ENCODE measurements around the gene SEC14L3.

The SEC14L3 gene

DNA sequence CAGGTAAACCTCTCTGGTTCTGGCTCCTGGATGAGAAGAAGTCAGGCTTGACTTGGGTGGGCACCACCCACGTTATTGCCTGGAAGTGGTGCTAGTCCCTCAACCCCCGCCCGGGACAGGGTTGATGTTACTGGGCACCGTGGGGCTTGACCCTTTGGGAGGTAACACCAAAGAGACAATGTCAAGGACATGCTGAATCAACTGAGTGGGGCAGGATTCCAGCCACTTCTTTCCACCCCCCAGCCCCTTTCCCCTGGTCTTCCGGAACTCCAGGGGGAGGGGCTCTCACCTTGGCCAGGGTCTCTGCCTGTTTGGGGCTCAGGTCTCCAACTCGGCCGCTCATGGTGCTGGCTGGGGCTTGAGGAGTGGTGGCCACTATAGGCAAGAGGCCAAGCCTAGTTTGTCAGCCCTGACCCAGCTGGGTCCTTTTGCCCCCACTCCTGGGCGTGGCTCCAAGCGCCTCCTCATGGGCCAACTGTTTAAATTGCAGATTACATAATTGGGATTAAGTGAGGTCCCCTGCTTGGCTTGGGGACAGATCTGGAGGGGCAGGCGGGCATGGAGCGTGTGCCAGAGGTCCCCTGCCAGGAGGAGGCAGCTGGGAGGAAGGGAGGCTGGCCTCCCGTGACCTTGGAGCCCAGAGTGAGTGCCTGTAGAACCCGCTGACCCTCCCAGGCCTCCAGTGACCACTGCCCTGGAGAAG lies at the start of gene SEC14L3:
TSS of gene SEC14L3 (minus strand) at position 402 of the 703 bp plus-strand sequence. CDS start at position 343, 59 bp downstream.
- DNase-seq (ENCODE audit: extremely low read depth in 1 of 2, low read depth in 1 of 2) = no peak

DNA sequence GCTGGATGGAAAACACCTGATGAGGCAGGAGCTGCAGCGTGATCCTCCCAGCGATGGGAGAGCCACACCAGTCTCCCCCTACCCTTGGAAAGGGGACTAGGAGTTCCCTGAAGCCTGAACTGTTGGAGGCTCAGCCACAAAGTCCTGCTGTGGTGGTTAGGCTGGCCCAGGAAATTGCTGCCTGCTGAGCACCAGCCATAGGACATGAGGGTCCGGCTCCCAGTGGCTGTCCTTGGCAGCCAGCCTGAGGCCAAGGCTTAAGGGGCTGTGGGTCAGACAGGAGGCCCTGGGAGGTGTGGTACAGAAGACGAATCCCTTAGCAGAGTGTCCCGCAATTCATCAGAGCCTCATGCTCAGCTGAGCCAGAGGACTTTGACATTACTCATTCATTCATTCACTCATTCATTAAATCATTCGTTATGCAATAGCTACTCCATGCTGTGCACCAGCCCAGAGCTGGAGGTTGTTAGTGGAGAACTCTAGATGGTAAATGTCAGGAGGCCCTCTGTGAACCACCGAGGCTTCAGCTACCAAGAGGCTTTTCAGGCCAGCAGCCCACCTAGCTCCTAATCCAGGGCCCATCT lies 48.1 kb upstream of the SEC14L3 start:
- no peak for DNase-seq (ENCODE audit: extremely low read depth in 1 of 2, low read depth in 1 of 2)

DNA sequence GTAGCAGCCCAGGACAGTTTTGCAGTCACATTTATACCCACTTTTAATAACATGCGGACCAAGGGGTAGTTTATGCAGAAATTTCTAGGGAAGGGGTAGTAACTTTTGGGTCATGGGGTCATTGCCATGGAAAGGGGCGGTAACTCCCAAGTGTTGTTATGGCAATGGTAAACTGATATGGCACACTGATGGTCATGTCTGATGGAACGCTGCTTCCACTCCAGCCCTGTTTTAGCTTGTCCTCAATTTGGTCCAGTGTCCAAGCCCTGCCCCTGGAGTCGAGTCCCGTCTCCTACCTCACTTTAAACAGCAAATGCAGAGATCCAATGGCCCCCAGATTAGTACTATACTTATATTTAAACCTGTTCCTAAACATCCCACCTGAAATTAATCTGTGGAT lies 44.9 kb upstream of the SEC14L3 start:
- no peak for DNase-seq (ENCODE audit: extremely low read depth in 1 of 2, low read depth in 1 of 2)

DNA sequence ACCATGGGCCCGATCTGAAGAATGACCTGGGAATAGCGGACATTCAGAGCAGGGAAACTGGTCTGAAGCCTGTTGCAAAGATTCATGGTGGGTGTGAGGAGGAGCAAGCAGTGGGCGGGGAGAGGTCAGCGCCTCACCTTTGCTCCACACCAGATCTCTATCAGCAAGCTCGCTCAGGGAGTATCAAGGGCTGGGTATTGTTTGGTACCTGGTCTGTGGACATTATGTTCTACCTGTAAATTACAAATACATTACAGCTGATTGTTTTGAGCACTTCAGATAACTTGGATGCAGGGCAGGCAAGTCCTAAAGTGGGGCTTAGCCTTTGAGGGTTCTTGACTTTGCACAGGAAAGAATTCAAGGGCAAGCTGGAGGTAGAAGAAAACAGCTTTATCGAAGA lies 44.5 kb upstream of the SEC14L3 start:
- DNase-seq (ENCODE audit: extremely low read depth in 1 of 2, low read depth in 1 of 2) = no peak

DNA sequence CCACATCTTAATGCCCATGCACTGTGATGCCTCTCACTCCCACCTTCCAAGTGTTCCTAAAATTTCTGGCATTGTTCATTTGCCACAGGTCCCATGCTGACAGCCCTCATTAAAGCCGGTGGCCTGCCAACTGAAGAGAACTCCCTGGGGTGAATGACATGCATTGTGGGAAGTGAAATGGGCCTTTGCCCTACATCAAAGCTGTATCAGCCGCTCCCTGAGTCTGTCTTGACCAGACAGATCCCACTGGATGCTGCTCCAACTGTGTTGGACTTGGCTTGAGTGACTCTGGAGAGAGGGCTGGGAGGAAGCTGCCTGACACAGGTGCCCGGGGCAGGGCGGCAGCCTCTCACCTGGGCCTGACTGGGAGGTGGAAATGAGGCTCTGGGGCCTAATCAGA lies 42.4 kb upstream of the SEC14L3 start:
- DNase-seq (ENCODE audit: extremely low read depth in 1 of 2, low read depth in 1 of 2) = no peak

DNA sequence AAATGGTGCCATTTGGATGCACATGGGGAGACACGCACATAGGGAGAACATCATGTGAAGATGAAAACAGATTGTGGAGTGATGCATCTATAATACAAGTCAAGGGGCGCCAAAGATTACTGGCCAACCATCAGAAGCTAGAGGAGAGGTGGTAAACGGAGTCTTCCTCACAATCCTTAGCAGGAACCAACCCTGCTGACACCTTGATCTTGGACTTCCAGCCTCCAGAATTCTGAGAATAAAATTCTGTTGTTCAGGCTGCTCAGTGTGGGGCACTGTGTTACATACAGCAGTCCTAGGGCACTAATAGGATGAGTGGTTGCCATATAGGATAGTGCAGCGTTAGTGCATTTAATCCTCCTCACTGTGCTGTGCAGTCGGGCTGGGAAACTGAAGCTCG lies 41.6 kb upstream of the SEC14L3 start:
- no peak for DNase-seq (ENCODE audit: extremely low read depth in 1 of 2, low read depth in 1 of 2)

DNA sequence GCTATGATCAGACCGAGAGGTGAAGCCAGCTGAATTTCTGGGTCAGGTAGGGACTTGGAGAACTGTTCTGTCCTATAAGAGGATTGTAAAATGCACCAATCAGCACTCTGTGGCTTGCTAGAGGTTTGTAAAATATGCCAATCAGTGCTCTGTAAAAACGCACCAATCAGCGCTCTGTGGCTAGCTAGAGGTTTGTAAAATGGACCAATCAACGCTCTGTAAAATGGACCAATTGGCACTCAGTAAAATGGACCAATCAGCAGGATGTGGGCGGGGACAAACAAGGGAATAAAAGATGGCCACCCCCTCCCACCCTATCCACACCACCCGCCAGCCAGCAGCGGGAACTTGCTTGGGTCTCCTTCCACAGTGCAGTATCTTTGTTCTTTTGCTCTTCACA lies 40.1 kb upstream of the SEC14L3 start:
- DNase-seq (ENCODE audit: extremely low read depth in 1 of 2, low read depth in 1 of 2) = no peak

DNA sequence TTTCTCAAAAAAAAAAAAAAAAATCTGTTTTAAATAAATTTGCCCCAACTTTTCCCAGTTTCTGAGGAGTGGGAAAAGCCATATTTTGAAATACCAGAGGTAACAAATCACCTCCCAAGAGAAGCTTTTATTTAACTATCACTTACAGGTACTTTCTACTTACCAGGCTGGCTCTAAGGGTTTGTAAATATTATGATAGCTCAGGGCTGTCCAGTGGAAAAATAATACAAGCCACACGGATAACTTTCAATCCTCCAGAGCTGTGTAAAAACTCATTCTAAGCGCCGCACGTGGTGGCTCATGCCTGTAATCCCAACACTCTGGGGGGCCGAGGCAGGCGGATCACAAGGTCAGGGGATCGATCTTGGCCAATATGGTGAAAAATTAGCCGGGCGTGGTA lies 39.3 kb upstream of the SEC14L3 start:
- no peak for DNase-seq (ENCODE audit: extremely low read depth in 1 of 2, low read depth in 1 of 2)

DNA sequence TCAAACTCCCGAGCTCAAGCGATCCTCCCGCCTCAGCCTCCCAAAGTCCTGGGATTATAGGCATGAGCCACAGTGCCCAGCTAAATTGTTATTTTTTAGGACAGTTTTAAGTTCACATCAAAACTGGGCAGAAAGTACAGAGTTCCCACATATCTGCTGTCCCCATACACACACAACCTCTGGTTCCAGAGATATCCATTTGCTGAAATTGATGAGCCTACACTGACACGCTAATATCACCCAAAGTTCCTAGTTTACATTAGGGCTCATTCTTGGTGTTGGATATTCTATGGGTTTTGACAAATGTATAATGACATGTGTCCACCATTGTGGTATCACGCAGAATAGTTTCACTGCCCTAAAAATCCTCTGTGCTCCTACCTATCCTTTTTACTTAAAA lies 36.4 kb upstream of the SEC14L3 start:
- DNase-seq (ENCODE audit: extremely low read depth in 1 of 2, low read depth in 1 of 2) = no peak

DNA sequence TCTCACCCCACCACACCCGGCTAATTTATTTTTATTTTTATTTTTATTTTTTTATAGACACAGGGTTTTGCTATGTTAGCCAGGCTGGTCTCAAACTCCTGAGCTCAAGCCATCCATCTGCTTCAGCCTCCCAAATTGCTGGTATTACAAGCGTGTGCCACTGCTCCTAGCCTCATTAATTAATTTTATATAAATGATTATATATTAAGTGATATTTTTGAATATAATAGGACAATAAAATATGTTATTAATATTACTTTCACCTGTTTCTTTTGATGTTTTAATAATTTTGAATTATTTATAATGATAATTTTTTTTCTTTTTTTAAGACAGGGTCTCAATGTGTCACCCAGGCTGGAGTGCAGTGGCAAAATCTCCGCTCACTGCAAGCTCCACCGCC lies 35.9 kb upstream of the SEC14L3 start:
- no peak for DNase-seq (ENCODE audit: extremely low read depth in 1 of 2, low read depth in 1 of 2)

DNA sequence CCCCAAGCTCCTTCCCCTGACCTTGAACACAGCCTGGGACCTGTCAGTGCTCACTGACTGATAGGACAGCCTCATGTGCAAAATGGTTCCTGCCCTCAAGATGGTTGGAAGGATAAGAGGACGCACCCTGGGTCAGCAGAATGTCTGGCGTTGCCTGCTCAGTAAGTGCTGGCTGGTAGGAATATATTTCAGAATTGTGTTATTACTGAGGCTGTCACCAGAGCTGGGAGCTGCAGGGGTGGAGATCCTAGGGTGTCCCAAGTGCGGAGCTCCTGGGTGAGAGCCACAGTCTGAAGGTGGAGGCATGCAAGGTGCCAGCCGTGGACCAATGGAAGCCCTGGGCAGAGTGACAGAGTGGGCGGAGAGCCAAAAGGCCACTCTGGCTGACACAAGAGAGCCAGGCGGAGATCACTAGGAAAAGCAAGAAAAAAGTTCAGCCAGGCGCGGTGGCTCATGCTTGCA lies 34.7 kb upstream of the SEC14L3 start:
- no peak for DNase-seq (ENCODE audit: extremely low read depth in 1 of 2, low read depth in 1 of 2)

DNA sequence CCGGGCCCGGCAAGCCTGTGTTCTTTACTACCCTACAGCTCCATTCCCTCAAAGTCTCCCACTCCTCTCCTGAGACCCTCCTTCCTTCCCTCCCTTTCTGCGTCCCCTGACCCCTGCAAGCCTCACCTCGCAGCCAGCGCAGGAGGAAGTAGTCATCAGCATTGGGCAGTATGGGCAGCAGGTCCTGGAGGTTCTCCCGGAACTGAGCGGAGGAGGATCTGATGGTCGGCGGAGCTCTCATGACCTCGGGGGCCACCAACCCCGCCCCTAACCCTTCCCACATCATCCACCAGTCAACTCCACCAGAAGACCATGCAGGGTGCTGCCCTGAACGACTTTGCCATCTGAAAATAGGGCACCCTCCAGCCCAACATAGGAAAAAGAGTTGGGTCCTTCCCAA lies 31.7 kb upstream of the SEC14L3 start:
- DNase-seq (ENCODE audit: extremely low read depth in 1 of 2, low read depth in 1 of 2) = no peak

DNA sequence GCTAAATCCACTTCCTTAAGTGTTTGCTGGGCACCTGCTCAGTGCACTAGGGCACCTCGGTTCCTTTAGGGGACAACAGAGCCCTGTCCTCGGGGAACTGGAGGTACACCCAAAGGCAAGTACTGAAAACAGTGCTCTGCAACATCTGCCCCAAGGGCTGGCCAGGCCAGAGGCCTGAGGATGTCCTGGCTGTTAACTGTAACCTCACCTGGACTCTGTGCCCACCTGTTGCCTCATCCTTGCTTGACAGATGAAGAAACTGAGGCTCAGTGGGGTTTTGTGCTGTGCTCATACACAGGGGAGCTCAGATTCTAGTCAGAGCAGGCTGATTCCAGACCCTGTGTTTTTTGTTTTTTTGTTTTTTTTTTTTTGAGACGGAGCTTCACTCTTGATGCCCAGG lies 31.1 kb upstream of the SEC14L3 start:
- no peak for DNase-seq (ENCODE audit: extremely low read depth in 1 of 2, low read depth in 1 of 2)

DNA sequence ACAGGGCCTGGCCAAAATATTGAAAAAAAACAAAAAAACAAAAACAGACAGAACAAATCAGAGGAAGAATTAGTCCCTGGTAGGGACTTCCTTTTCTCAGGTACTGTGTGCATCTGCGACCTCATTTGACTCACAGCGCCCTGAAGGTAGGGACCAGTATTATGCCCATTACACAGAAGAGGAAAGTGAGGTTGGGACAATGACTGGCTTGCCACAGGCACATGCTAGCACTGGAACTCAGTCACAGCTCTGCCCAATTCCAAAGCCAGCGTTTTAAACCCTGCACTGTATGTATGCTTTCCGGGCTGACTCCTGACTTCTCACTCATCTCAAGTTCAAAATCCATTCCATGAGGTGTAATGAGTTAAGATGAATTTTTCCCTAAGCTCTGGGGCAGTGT lies 30.3 kb upstream of the SEC14L3 start:
- no peak for DNase-seq (ENCODE audit: extremely low read depth in 1 of 2, low read depth in 1 of 2)

DNA sequence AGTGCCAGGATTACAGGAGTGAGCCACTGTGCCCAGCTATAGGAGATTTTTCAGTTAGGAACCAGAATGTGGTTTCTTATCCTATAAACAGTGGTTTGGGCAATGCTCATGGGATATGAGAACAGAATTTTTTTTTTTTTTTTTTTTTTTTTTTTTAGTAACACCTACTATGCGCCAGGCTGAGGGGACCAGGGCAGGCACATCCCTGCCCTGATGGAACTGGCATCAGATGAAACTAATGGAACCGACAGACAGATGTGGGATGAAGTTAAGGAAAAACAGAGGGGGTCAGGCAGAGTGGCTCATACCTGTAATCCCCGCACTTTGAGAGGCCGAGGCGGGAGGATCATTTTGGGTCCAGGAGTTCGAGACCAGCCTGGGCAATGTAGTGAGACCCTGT lies 28.8 kb upstream of the SEC14L3 start:
- DNase-seq (ENCODE audit: extremely low read depth in 1 of 2, low read depth in 1 of 2) = no peak

DNA sequence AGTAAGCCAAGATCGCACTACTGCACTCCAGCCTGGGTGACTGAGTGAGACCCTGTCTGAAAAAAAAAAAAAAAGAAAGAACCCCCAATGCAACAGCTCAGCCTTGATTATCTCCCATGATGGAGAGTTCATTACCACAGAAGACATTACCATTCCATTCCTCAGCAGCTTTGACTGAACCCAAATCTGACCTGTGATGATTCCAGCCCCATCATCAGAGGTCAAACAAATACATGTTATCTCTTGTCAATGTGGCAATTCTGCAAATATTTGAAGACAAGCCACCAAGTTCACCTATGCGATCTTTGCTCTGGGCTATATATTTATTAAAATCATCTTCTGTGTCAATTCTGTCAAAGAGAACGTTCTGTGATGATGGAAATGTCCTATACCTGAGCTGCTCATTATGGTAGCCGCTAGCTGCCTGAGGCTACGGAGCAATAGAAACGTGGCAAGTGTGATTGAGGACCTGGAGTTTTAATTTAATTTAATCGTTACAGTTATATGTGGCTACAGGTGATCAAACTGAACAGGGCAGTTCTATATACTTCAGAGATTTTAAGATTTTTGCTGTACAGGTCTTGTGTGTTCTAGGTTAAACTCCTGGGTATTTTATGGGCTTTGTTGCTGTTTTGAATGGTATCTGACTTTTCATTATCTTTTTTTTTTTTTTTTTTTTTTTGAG lies 25.8 kb upstream of the SEC14L3 start:
- DNase-seq (ENCODE audit: extremely low read depth in 1 of 2, low read depth in 1 of 2) = no peak

DNA sequence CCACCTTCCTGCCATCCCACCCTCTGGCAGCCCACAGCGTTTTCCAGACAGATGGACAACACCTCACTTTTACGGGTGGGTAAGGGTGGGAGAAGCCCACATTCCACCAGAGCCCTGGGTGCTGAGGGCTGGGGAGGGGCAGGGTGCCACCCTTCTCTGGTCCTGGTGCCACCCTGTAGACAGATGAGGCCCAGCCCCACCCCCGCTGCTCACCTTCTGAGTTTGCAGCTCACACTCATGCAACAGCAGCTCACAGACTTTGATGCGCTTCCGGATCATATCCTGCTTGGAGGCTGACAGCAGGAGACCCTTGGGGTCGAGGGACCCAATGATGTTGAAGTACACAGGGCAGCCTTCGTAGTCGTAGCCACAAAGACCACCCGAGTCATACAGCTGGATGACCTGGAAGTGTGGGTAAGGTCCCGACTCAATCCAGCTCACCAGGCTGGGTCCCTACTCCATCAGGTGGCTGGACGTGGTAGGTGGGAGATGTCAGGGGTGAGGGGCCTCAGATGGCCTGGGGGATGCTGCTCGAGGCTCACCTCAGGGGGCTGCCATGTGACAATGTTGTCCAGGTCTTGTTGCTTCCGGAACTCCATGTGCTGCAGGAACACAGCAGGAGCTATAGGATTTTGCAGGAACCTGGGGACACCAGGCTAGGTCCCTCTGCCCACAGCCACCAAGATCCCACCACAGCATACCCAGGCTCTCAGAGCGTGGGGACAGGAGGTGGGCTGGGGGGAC lies 23.4 kb upstream of the SEC14L3 start:
- no peak for DNase-seq (ENCODE audit: extremely low read depth in 1 of 2, low read depth in 1 of 2)

DNA sequence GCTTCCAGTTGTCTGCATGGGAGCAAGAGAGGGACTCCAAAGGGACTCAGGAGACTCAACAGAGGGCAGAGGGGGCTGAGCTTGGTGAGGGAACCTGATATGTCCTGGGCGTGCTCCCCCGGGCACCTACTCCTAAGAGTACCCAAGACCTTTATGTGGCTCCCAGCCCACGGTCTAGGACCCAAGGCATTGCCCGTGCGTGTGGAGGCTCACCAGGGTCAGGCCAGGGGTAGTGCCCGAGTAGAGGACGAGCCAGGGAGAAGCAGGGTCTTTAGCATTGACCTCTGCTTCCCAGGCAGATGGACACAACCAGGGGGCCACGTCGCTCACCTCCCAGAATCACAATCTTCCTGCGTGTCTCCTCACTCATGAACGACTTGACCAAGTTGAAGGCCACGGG lies 20.3 kb upstream of the SEC14L3 start:
- no peak for DNase-seq (ENCODE audit: extremely low read depth in 1 of 2, low read depth in 1 of 2)

DNA sequence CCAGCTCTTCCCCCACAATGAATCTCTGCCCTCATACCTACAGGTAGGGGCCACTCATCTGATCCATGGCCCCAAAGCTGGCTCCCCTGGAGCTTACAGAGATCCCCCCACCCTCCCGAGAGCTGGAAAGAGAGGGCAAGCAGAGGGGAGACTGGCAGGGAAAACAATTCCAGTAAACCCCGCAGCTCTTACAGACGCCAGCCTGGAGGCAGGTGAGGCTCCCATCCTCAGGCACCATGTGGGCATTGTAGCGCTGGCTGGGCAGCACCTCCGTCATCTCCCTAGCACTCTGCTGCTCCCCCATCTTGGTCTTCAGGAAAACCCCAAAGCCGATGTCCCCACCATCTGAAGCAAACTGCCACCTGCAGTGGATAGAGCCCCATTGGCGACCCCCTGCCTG lies 19.6 kb upstream of the SEC14L3 start:
- no peak for DNase-seq (ENCODE audit: extremely low read depth in 1 of 2, low read depth in 1 of 2)

DNA sequence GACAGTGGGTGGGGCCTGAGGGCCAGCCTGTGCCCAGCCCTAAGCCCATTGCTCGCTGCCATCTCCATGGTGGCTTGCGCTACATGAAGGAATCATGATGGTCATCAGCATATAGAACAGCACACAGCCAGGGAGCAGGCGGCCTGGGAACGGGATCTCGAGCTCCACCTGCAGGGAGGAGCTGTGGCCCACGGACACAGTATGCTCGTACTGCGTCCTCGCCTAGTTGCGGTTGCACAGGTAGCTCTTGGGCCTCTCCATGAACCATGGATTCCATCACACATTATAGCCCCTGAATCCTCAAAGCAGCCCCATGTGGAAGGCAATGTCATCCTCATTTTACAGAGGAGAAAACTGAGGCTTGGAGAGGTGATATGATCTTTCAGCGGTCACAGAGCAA lies 18.6 kb upstream of the SEC14L3 start:
- no peak for DNase-seq (ENCODE audit: extremely low read depth in 1 of 2, low read depth in 1 of 2)

DNA sequence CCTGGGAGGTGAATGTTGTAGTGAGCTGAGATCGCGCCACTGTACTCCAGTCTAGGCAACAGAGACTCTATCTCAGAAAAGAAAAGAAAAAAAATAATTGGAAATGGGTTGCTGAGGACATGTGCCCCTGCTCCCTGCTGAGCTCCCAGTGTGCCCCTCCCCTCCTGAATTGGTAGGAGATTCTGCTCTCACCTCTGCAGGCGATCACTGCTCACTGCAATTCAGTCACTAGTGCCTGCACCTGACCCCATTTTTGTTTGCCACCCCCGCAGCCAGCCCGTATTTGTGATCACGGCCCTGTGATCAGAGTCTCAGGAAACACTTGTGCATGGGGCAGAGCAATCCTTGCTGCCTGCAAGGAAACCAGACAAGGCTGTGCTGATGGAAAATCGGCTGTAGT lies 16.3 kb upstream of the SEC14L3 start:
- no peak for DNase-seq (ENCODE audit: extremely low read depth in 1 of 2, low read depth in 1 of 2)

DNA sequence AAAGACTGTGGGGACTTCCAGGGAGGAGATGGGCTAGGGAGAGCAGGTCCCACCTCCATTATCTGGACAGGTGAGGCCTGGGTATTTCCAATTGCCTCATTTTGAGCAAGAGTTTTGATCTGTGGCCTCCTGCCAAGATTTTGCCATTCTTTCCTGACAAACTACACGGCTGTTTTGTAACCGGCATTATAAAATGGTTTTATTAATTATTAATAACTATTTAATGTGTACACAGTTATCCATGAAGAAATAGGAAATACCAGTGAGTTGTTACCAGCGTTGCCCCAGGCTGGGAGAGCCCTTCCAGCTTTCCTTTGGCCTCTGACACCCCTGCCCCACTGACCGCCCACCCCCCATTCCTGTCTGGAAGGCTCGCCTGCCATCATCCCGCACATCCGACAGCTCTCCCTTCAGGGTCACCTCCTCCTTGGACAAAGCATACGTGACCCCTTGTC lies 14.9 kb upstream of the SEC14L3 start:
- no peak for DNase-seq (ENCODE audit: extremely low read depth in 1 of 2, low read depth in 1 of 2)
